ENCODE measurements around the gene SLC26A1.

SLC26A1 gene

GRCh38 chr4:1032861-1033260 lies 39.7 kb upstream of the SLC26A1 start:
- no peak for DNase-seq (ENCODE audit: low read depth)
- H3K4me3 ChIP-seq (ENCODE audit: control insufficient read depth, low read depth, low read length): no peak overlapping the region
- no peak for TF ChIP-seq CTCF (conservative IDR thresholded peaks at IDR 0.05; ENCODE audit: control insufficient read depth, insufficient read depth, low read depth, low read length)

- no peak for DNase-seq (ENCODE audit: low read depth)
- no peak overlapping the region for H3K4me3 ChIP-seq (ENCODE audit: control insufficient read depth, low read depth, low read length)
- TF ChIP-seq CTCF (conservative IDR thresholded peaks at IDR 0.05; ENCODE audit: control insufficient read depth, insufficient read depth, low read depth, low read length): no peak
Measured at GRCh38 chr4:1031956-1032795, 39.0 kb upstream of the SLC26A1 start.

GRCh38 chr4:1031346-1031745 lies 38.1 kb upstream of the SLC26A1 start:
- no peak for DNase-seq (ENCODE audit: low read depth)
- TF ChIP-seq CTCF (conservative IDR thresholded peaks at IDR 0.05; ENCODE audit: control insufficient read depth, insufficient read depth, low read depth, low read length): no peak
- no peak overlapping the region for H3K4me3 ChIP-seq (ENCODE audit: control insufficient read depth, low read depth, low read length)

- no peak for TF ChIP-seq CTCF (conservative IDR thresholded peaks at IDR 0.05; ENCODE audit: control insufficient read depth, insufficient read depth, low read depth, low read length)
- H3K4me3 ChIP-seq (ENCODE audit: control insufficient read depth, low read depth, low read length): no peak overlapping the region
- no peak for DNase-seq (ENCODE audit: low read depth)
Measured at GRCh38 chr4:1030559-1030958, 37.4 kb upstream of the SLC26A1 start.

- TF ChIP-seq CTCF (conservative IDR thresholded peaks at IDR 0.05; ENCODE audit: control insufficient read depth, insufficient read depth, low read depth, low read length): no peak
- no peak overlapping the region for H3K4me3 ChIP-seq (ENCODE audit: control insufficient read depth, low read depth, low read length)
- no peak for DNase-seq (ENCODE audit: low read depth)
Measured at GRCh38 chr4:1030031-1030430, 36.8 kb upstream of the SLC26A1 start.

GRCh38 chr4:1029529-1029928 lies 36.3 kb upstream of the SLC26A1 start:
- DNase-seq (ENCODE audit: low read depth): no peak
- H3K4me3 ChIP-seq (ENCODE audit: control insufficient read depth, low read depth, low read length): no peak overlapping the region
- TF ChIP-seq CTCF (conservative IDR thresholded peaks at IDR 0.05; ENCODE audit: control insufficient read depth, insufficient read depth, low read depth, low read length): no peak

Data from fibroblast of mammary gland (primary cell).